Mesothelial cell of epicardium (in vitro differentiated cells): ENCODE measurements around the gene EPN2. TPM values are rescaled to one million over a fixed set of nuclear protein-coding genes. Genes with fewer than 3 reads are reported as not detected.

Experiments used
- DNase-seq, 2 experiments: peaks; one replicate each; pipeline ENCODE4 v3.0.0; 2021; ENCODE audit warnings: low spot score in 2 of 2; ENCODE audit not compliant: unreplicated experiment in 2 of 2
- H3K27ac Mint-ChIP-seq: 2 replicates; pipeline ENCODE4 v1.8.0; 2021; ENCODE audit warnings: mixed read lengths
- H3K27me3 Mint-ChIP-seq: 2 replicates; pipeline ENCODE4 v1.8.0; 2021; ENCODE audit warnings: low read depth, mixed read lengths
- H3K36me3 Mint-ChIP-seq: 2 replicates; pipeline ENCODE4 v1.8.0; 2021; ENCODE audit warnings: mixed read lengths
- H3K4me1 Mint-ChIP-seq: 2 replicates; pipeline ENCODE4 v1.8.0; 2021; ENCODE audit warnings: mixed read lengths
- H3K4me3 Mint-ChIP-seq: 2 replicates; pipeline ENCODE4 v1.8.0; 2021; ENCODE audit warnings: mild to moderate bottlenecking, moderate library complexity, mixed read lengths
- H3K9me3 Mint-ChIP-seq: 2 replicates; pipeline ENCODE4 v1.8.0; 2021; ENCODE audit warnings: mixed read lengths
- CTCF ChIP-seq: fragments of 200-600 bp; sonication (generic); IDR thresholded peaks from one replicate; pipeline ENCODE4 v1.5.0; 2021; ENCODE audit warnings: antibody characterized with exemption; ENCODE audit not compliant: unreplicated experiment
- total RNA-seq: library from RNA; stranded (reverse); gene quantifications from 3 replicates; pipeline ENCODE4 v1.2.1, GENCODE V29; 2021

Gene EPN2
- total RNA-seq, 1 donor from 2014 or later = 70.2 TPM

DNA sequence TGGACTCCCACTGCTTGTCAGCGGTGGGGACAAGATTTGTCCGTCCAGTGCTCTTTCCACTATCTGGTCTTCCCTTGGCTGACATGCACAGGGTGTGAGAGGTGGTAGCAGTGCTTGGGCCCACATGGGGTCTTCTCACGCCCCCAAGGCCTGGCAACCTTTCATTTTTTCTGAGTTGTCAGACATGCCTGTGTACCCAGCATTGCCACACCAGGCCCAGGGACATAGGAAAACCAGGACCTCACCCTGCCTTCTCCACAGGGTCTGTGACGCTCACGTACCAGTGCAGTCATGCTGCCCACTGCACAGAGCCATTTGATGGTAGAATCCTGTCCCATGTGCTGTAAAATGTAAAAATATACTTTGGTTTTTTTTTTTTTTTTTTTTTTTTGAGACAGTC, 67.6 kb downstream of the EPN2 start:
- Mint-ChIP-seq H3K27ac (no peak overlapping the region), H3K4me3 (no peak overlapping the region), H3K4me1 (peaks cover 4% of the 10 kb centered on the region), H3K27me3 (no peaks in the 10 kb centered on the region), H3K36me3 (peaks cover 2% of the 10 kb centered on the region), H3K9me3 (no peaks in the 10 kb centered on the region)
- DNase-seq = no peak
- no peak for TF ChIP-seq CTCF

DNA sequence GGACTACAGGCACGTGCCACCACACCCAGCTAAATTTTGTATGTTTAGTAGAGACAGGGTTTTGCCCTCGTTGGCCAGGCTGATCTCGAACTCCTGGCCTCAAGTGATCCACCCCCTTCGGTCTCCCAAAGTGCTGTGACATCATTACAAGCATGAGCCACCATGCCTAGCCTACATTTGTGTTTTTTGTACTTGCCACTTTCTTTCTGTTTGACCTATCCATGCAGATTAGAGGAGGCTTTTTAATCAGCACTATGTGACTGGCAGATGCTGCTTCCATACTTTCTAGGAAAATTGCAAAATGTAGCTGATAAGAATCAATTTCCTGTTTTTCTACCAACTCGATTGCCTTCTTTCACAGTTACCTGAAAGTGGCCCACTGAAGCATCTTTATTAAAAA, 68.1 kb downstream of the EPN2 start:
- Mint-ChIP-seq H3K36me3 (peaks cover 5% of the 10 kb centered on the region), H3K27me3 (no peaks in the 10 kb centered on the region), H3K4me3 (no peak overlapping the region)

GRCh38 chr17:19305761-19306159, 68.6 kb downstream of the EPN2 start:
- TF ChIP-seq CTCF = no peak
- no peaks in the 10 kb centered on the region for H3K9me3 Mint-ChIP-seq
- H3K27me3 Mint-ChIP-seq = no peaks in the 10 kb centered on the region
- H3K4me3 Mint-ChIP-seq = no peak overlapping the region
- H3K27ac Mint-ChIP-seq = no peak overlapping the region
- peaks cover 5% of the 10 kb centered on the region for H3K36me3 Mint-ChIP-seq
- no peak for DNase-seq
- H3K4me1 Mint-ChIP-seq = peaks cover 4% of the 10 kb centered on the region

More for the DNA sequence above, 68.1 kb downstream of the EPN2 start:
- Mint-ChIP-seq H3K9me3 (no peaks in the 10 kb centered on the region), H3K4me1 (peaks cover 4% of the 10 kb centered on the region), H3K27ac (no peak overlapping the region)
- no peak for DNase-seq
- TF ChIP-seq CTCF = no peak

- no peak overlapping the region for H3K4me3 Mint-ChIP-seq
- H3K36me3 Mint-ChIP-seq = peaks cover 5% of the 10 kb centered on the region
- DNase-seq = no peak
Observed at GRCh38 chr17:19306160-19307111, 69.3 kb downstream of the EPN2 start.

GRCh38 chr17:19307521-19307920, 70.4 kb downstream of the EPN2 start:
- TF ChIP-seq CTCF = no peak
- Mint-ChIP-seq H3K4me1 (peaks cover 4% of the 10 kb centered on the region), H3K27ac (no peak overlapping the region), H3K4me3 (no peak overlapping the region), H3K9me3 (no peaks in the 10 kb centered on the region), H3K36me3 (peaks cover 6% of the 10 kb centered on the region), H3K27me3 (no peaks in the 10 kb centered on the region)
- no peak for DNase-seq

More at GRCh38 chr17:19306160-19307111, 69.3 kb downstream of the EPN2 start:
- Mint-ChIP-seq H3K4me1 (peaks cover 4% of the 10 kb centered on the region), H3K27me3 (no peaks in the 10 kb centered on the region), H3K9me3 (no peaks in the 10 kb centered on the region), H3K27ac (no peak overlapping the region)
- no peak for TF ChIP-seq CTCF
